Heart left ventricle (tissue), 16 donors: ENCODE results near the gene ZDHHC11. TPM values are rescaled to one million over a fixed set of nuclear protein-coding genes. Genes with fewer than 3 reads are reported as not detected.
"Not testable (repeated sequence)": the region's sequence is repeated elsewhere in the genome, so short reads cannot be mapped to it uniquely, and the experiment has no call there.

Source experiments
- ATAC-seq, 4 donors: fragments of 200-7000 bp; cut with Tn5 transposase; one replicate each; pipeline ENCODE4 v1.9.1; 2020 to 2022; ENCODE audit warnings: moderate library complexity in 4 of 4, mild to moderate bottlenecking in 3 of 4, moderate number of reproducible peaks in 1 of 4
- DNase-seq, 5 donors: peaks; one replicate each; pipeline ENCODE4 v3.0.0-alpha.2; 2020
- H3K27ac ChIP-seq, 12 donors: fragments of 200-600 bp; sonication (generic) in 4 of 12; one replicate each; pipeline versions ENCODE4 v1.5.0 to v1.8.0; 2016 to 2022; ENCODE audit warnings: mild to moderate bottlenecking in 2 of 12
- H3K27me3 ChIP-seq, 9 donors: fragments of 200-600 bp; sonication (generic) in 2 of 9; one replicate each; pipeline versions ENCODE4 v1.5.1 to v1.8.0; 2016 to 2022; ENCODE audit warnings: mild to moderate bottlenecking in 3 of 9
- H3K36me3 ChIP-seq, 9 donors: fragments of 200-600 bp; sonication (generic) in 2 of 9; one replicate each; pipeline versions ENCODE4 v1.5.0 to v1.8.0; 2018 to 2022; ENCODE audit warnings: mild to moderate bottlenecking in 2 of 9
- H3K4me1 ChIP-seq, 12 donors: fragments of 200-600 bp; sonication (generic) in 4 of 12; one replicate each; pipeline versions ENCODE4 v1.5.0 to v1.8.0; 2016 to 2022; ENCODE audit warnings: mild to moderate bottlenecking in 3 of 12
- H3K4me3 ChIP-seq, 12 donors: fragments of 200-600 bp; sonication (generic) in 4 of 12; one replicate each; pipeline versions ENCODE4 v1.5.0 to v1.8.0; 2017 to 2022; ENCODE audit warnings: mild to moderate bottlenecking in 9 of 12, moderate library complexity in 4 of 12
- H3K9me3 ChIP-seq, 12 donors: fragments of 200-600 bp; sonication (generic) in 4 of 12; one replicate each; pipeline versions ENCODE4 v1.5.0 to v1.8.0; 2016 to 2022; ENCODE audit warnings: mild to moderate bottlenecking in 1 of 12
- CTCF ChIP-seq, 12 donors: fragments of 200-600 bp; sonication (generic) in 4 of 12; IDR thresholded peaks; one replicate each; pipeline versions ENCODE4 v1.5.0 to v1.8.0; 2018 to 2022; ENCODE audit warnings: antibody characterized with exemption in 12 of 12, mild to moderate bottlenecking in 5 of 12
- POLR2A ChIP-seq, 2 donors: fragments of 450-650 bp; IDR thresholded peaks; one replicate each; pipeline ENCODE4 v1.6.1; 2017; ENCODE audit warnings: antibody characterized with exemption in 2 of 2, mild to moderate bottlenecking in 2 of 2, moderate library complexity in 2 of 2
- WGBS, 4 donors: extraction: QIAGEN DNeasy Blood & Tissue Kit in 2 of 4; methylation state at CpG; one replicate each; pipeline versions ENCODE4 v1.1.5 to v1.1.7; 2013 to 2018; 5-methylcytosine and 5-hydroxymethylcytosine counted together
- intact Hi-C, 10 donors: fragments of 100-400 bp; cut with DNase I; formaldehyde crosslinking; loops; one replicate each; pipeline versions ENCODE4 v1.11.1 to v1.14.2; 2022
- polyA plus RNA-seq, 2 donors: library from polyadenylated mRNA; stranded (reverse); fragments of 200-250 nt; gene quantifications; one replicate each; pipeline ENCODE4 v1.2.3, GENCODE V29; 2013
- total RNA-seq, 9 donors: library from RNA; depleted of rRNA in 2 of 9; stranded (reverse); fragments of >200 nt in 2 of 9; fragmentation: NEBNext Ultra II Directional in 3 of 9; extraction: Animal tissue kit (Norgen Biotek cat#: 25700) in 3 of 9; gene quantifications; one replicate each; pipeline versions ENCODE4 v1.1.0 to v1.2.4, GENCODE V29; 2016 to 2023
- donor health status: ischemic (EF 13 %, LVEDD 7.1; RV severe dilation, severe dysfunction).
- donor health status: healthy with polysubstance abuse.
- donor health status: DM: no; HTN: yes; CAD: no.
- donor health status: DM: no; HTN: no; CAD: no.
- donor health status: ischemic (EF 25% LVEDD 6.9; RV normal size, moderate dysfunction).
- donor health status: ischemic (EF 25% LVEDD 5.7; RV mildly dilated, moderate dysfunction).
- donor health status: healthy.
- donor health status: DM: yes; HTN: yes; CAD: no.
- donor health status: ischemic (EF 35%, LVEDD 5.7; RV mildly dilated, moderate dysfunction).
- donor health status: nonischemic (EF 11% LVEDD 7.7; RV severe dilation, severe dysfunction).
- donor health status: DM: yes; HTN: yes; CAD: no.
- donor health status: PGD.
- donor health status: ischemic (EF 29% LVEDD 5.4; RV normal size, mild dysfunction).
- donor health status: nonischemic (EF 23%, LVEDD 6.1; RV moderate dilation, normal function).

Gene ZDHHC11
- total and polyA plus RNA-seq, 11 donors = 6.3 to 25.0 (median 10.8) TPM

DNA sequence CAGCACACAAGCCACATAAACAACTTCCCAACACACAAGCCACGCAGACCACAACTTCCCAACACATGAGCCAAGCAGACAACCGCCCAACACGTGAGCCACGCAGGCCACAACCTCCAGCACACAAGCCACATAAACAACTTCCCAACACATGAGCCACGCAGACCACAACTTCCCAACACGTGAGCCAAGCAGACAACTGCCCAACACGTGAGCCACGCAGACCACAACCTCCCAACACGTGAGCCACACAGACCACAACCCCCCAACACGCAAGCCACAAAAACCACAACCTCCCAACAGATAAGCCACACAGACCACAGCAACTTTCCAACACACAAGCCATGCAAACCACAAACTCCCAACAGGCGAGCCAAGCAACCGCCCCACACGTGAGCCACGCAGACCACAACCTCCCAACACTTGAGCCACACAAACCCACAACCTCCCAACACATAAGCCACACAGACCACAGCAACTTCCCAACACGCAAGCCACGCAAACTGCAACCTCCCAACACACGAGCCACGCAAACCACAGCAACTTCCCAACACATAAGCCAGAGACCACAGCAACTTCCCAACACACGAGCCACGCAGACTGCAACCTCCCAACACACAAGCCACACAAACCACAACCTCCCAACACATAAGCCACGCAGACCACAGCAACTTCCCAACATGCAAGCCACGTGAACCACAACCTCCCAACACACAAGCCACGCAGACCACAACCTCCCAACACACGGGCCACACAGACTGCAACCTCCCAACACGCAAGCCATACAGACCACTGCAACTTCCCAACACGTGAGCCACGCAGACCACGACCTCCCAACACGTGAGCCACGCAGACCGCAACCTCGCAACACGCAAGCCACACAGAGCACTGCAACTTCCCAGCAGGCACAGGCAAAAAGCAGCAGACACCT is 31.7 kb upstream of the ZDHHC11 start:
- DNase-seq (peak in 1 of 5 donors; percentile 43), ATAC-seq (no peak)
- Histone ChIP-seq H3K9me3 (no peaks in the 10 kb centered on the region), H3K27ac (no peak overlapping the region), H3K27me3 (no peaks in the 10 kb centered on the region), H3K4me3 (no peak overlapping the region), H3K36me3 (peaks cover 0 to 79% (median 72%) of the 10 kb centered on the region in 9 donors), H3K4me1 (peaks cover 0 to 16% (median 2%) of the 10 kb centered on the region in 12 donors)
- intact Hi-C loops = no loop called here
- TF ChIP-seq CTCF (IDR thresholded peaks at IDR 0.05) = no peak
- no peak for TF ChIP-seq POLR2A (IDR thresholded peaks at IDR 0.05)
- WGBS, 4 donors = 92 to 95% (median 94%) methylated on average over 33 of the region's 33 CpGs

GRCh38 chr5:881551-881935 is 30.8 kb upstream of the ZDHHC11 start:
- Histone ChIP-seq H3K4me1 (peaks cover 0 to 16% (median 2%) of the 10 kb centered on the region in 12 donors), H3K36me3 (peaks cover 0 to 79% (median 72%) of the 10 kb centered on the region in 9 donors), H3K27me3 (no peaks in the 10 kb centered on the region), H3K27ac (no peak overlapping the region), H3K4me3 (no peak overlapping the region), H3K9me3 (no peaks in the 10 kb centered on the region)
- ATAC-seq (no peak), DNase-seq (peak in 1 of 5 donors; percentile 42)
- intact Hi-C loops = no loop called here
- TF ChIP-seq POLR2A (IDR thresholded peaks at IDR 0.05) (no peak), CTCF (IDR thresholded peaks at IDR 0.05) (no peak)
- 85 to 92% (median 87%) methylated on average over 11 to 12 of the region's 12 CpGs for WGBS, 4 donors

DNA sequence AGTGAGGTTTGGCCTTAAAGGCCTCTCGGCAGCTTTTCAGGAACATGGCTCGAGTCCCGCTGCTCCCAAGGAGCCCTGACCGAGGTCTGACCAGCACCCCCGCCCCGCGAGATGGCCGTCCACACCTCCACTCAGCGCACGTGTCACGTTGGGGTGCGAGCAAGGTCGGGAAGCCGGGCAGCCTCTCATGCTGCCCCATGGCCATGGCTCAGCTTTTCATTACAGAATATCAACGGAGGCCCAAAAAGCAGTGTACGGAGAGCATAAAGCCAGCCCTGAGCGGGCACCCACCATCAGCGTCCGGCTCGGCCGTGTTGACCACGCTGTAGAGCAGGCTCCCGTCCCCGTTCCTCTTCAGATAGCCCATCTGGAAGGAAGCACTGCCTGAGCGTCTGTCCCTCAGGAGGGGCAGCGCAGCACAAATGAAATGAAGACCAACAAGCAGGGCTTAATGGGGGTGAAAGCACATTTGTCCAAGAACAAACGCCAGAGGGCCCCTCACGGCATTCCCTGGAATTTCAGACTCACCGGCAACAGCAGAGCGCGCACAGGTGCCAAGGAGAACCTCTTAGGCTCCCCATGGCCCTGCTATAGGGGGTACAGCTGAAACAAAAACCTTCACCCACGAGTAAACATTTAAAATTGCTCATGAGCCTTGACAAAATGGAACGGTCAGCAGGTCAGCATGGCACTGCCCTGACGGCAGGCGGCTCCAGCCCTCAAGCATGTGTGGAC is 30.2 kb upstream of the ZDHHC11 start:
- Histone ChIP-seq H3K4me3 (no peak overlapping the region), H3K27me3 (no peaks in the 10 kb centered on the region), H3K27ac (no peak overlapping the region), H3K9me3 (no peaks in the 10 kb centered on the region), H3K36me3 (peaks cover 0 to 79% (median 72%) of the 10 kb centered on the region in 9 donors), H3K4me1 (peaks cover 0 to 13% (median under 1%) of the 10 kb centered on the region in 12 donors)
- 94 to 95% (median 95%) methylated on average over 22 to 35 of the region's 35 CpGs for WGBS, 4 donors
- DNase-seq (peak in 1 of 5 donors; percentile 31), ATAC-seq (no peak)
- no peak for TF ChIP-seq CTCF (IDR thresholded peaks at IDR 0.05)
- no peak for TF ChIP-seq POLR2A (IDR thresholded peaks at IDR 0.05)
- intact Hi-C loops = no loop called here

DNA sequence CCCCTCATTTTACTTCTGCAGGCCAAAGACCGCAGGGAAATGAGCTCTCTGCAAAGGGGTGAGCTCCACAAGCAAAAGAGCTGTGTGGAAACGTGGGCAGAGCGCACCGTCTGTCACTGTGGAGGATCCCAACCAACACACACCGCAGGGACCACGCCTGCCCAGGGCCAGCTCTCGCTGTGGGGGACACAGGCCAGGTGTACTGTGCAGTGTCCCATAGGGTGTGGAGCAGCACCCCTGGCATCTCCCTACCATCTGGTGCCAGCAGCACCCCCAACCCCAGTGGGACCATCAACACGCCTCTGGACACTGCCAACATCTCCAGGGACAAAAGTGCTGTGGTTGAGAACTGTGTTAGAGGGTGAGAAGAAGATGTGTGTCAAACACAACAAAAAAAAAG is 27.9 kb upstream of the ZDHHC11 start:
- H3K4me1 ChIP-seq, DNase-seq, H3K27ac ChIP-seq, H3K4me3 ChIP-seq, H3K9me3 ChIP-seq, intact Hi-C loops, H3K27me3 ChIP-seq: not testable (repeated sequence)
- peak in 2 of 4 donors; percentile 21 to 40 for ATAC-seq
- no CpG with 5 or more reads among the region's 8 CpGs for WGBS, 4 donors
- H3K36me3 ChIP-seq = peaks cover 0 to 79% (median 70%) of the 10 kb centered on the region in 9 donors
